ENCODE results near the gene ALPL. TPM values are rescaled to one million over a fixed set of nuclear protein-coding genes. Genes with fewer than 3 reads are reported as not detected.

The ALPL gene
- total RNA-seq, 1 donor from 2014 or later, result not detected

DNA sequence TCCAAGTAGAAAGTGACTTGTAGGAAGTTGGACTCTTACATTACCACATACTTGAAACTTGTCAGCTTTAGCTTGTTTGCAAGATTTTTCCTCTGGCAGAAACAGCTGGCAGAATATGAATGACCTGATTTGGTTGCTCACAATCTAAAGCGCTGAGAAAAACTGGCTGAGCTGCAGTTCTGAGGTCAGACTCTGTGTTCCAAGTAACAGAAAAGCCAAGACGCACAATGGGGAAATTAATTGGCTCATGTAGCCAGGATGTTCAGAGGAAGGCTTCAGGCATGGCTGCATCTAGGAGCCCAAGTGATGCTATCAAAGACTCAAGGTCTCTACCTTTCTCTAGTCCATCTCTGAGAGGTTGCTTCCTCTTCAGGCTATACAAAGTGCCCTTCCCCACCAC lies 27.0 kb downstream of the ALPL start:
- H3K4me3 ChIP-seq (ENCODE audit: low read depth, low read length), result no peak overlapping the region
- TF ChIP-seq, protein P1, sequence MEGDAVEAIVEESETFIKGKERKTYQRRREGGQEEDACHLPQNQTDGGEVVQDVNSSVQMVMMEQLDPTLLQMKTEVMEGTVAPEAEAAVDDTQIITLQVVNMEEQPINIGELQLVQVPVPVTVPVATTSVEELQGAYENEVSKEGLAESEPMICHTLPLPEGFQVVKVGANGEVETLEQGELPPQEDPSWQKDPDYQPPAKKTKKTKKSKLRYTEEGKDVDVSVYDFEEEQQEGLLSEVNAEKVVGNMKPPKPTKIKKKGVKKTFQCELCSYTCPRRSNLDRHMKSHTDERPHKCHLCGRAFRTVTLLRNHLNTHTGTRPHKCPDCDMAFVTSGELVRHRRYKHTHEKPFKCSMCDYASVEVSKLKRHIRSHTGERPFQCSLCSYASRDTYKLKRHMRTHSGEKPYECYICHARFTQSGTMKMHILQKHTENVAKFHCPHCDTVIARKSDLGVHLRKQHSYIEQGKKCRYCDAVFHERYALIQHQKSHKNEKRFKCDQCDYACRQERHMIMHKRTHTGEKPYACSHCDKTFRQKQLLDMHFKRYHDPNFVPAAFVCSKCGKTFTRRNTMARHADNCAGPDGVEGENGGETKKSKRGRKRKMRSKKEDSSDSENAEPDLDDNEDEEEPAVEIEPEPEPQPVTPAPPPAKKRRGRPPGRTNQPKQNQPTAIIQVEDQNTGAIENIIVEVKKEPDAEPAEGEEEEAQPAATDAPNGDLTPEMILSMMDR (conservative IDR thresholded peaks at IDR 0.05; ENCODE audit: low read depth, low read length), result no peak
- DNase-seq (ENCODE audit: low read depth), result no peak

DNA sequence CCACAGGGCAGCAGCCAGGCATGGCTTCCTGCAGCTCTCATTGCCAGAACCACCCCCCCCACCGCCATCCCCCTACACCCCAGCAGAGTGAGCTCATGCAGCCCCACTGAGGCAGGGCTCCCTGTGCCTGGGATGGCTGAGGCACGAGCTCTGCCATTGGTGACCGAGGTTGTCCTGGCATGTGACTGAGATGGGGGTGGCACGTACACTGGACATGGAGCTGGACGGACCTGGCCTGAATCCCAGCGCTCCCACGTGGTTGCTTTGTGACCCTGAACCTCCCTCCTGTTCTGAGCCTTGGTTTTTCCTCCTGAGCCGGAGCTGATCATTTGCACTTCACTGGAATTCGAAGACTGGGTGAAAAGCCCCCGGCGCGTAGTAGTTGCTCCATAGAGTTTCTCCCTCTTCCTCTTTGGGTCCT lies 28.3 kb downstream of the ALPL start:
- DNase-seq (ENCODE audit: low read depth), result peak; percentile 45
- TF ChIP-seq, protein P1 (conservative IDR thresholded peaks at IDR 0.05; ENCODE audit: low read depth, low read length), result no peak
- no peak overlapping the region for H3K4me3 ChIP-seq (ENCODE audit: low read depth, low read length)

DNA sequence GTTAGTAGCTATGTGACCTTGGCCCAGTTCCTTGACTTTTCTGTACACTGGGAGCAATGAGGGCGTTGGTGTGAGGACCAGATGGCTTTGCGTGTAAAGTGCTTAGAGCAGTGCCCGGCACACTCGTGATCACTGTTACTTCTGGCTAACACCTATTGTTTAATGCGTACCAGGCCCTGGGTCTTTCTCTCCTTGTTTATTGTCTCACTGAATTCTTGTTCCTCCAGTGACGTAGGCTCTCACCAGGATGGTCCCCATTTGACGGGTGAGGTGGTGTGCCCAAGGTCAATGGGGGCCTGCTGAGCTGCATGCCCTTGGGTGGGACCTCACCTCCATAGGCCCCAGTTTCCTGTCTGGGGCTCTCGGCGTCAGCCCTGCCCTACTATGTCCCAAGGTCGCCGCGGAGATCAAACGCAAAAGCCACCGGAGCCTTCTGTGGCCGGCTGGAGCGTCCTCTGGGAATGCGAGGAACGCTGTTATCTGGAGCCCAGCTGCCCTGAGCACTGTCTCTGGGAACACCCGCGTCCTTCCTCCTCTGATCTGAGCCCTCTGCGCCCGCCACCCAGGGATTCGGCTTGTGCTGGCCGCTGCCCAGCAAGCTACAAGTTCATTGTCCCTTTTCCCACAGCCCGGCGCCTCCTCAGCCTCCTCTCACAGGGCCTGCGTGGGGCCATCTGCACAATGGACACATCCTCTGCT lies 28.9 kb downstream of the ALPL start:
- DNase-seq (ENCODE audit: low read depth), result no peak
- no peak overlapping the region for H3K4me3 ChIP-seq (ENCODE audit: low read depth, low read length)
- TF ChIP-seq, protein P1 (conservative IDR thresholded peaks at IDR 0.05; ENCODE audit: low read depth, low read length), result no peak

DNA sequence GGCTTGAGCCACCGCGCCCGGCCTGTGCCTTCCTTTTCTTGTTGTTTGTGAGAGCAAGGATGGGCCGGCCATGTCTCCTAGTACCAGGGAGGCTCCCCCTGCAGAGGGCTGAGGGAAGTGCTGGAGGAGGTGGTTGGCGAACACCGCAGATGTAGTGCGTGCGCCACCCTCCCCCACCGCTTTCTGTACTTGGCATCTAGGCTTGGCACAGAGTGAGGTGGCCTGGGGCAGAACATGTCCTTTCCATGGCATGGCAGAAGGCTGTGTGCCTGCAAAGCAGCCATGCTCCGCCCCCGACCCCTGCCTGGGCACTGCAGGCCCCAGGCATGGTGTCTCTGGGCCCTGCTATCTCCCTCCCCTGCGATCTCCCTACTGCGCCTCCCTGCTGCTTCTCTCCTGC lies 30.7 kb downstream of the ALPL start:
- DNase-seq (ENCODE audit: low read depth), result no peak
- TF ChIP-seq, protein P1 (conservative IDR thresholded peaks at IDR 0.05; ENCODE audit: low read depth, low read length), result peak; percentile 52

DNA sequence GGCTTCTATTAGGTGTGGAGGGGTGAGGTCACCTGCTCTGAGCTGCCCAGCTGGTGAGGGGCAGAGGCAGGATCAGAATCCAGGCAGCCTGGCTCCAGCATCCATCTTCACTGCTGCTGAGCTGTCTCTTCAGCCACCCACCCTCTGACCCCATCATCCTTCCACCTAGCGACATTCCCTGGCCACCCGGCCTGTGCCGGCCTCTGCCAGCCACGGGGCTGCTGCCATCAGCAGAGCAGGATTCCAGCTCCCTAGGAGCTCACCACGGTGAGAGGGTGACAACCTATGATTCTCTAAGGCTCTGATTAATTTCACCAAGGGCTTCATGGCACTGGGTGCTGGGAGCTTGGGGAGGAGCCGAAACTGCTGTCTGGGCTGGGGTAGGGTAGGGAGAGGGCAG lies 32.1 kb downstream of the ALPL start:
- TF ChIP-seq, protein P1 (conservative IDR thresholded peaks at IDR 0.05; ENCODE audit: low read depth, low read length), result no peak
- H3K4me3 ChIP-seq (ENCODE audit: low read depth, low read length), result no peak overlapping the region
- no peak for DNase-seq (ENCODE audit: low read depth)

More for the DNA sequence above, 30.7 kb downstream of the ALPL start:
- H3K4me3 ChIP-seq (ENCODE audit: low read depth, low read length), result no peak overlapping the region

DNA sequence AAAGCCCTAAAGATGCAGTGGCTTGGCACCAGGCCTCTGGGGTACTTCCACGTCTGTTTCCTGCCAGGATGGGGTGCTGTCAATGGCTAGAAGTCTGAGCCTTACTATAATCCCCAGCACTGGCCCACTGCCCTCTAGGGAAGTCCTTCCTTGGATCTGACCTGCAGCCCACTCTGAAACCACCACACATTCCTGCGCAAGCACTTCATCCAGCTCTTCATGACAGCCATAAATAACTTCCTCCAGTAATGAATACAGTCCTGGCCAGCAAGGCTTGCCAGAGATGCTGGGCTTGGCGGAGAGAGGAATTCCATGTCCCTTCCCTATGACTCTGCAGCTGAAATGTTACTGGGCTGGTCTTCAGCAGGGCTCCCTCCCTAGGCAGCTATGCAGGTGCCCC lies 32.6 kb downstream of the ALPL start:
- TF ChIP-seq, protein P1 (conservative IDR thresholded peaks at IDR 0.05; ENCODE audit: low read depth, low read length), result no peak
- H3K4me3 ChIP-seq (ENCODE audit: low read depth, low read length), result no peak overlapping the region
- no peak for DNase-seq (ENCODE audit: low read depth)

DNA sequence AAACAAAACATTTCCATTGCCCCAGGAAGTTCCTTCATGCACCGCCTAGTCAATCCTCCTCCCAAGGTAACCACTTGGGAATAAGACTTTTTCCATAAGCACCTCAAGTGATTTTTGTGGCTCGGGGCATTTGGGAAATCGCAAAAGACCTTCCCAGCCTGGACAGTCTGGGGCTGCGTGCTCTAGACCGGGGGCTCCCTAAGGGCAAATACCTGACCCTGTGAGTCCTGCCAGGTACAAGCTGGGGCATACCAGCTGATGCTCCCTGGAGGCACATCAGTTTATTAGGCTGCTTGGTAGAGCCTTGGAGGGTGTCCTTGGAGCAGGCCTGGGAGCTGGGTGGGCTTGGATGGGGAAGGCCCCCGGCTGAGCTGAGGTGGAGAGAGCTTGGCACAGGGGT lies 34.4 kb downstream of the ALPL start:
- no peak for DNase-seq (ENCODE audit: low read depth)
- TF ChIP-seq, protein P1 (conservative IDR thresholded peaks at IDR 0.05; ENCODE audit: low read depth, low read length), result no peak
- H3K4me3 ChIP-seq (ENCODE audit: low read depth, low read length), result no peak overlapping the region

All from epithelial cell of proximal tubule (primary cell).